Neural progenitor cell (in vitro differentiated cells): ENCODE data around the gene GABRB1.

Source experiments
- CTCF ChIP-seq: fragments of 200-600 bp; sonication (generic); IDR thresholded peaks from 2 replicates; pipeline ENCODE4 v1.5.1; 2017; ENCODE audit warnings: antibody characterized with exemption, mild to moderate bottlenecking
- EZH2 ChIP-seq: fragments of 200-600 bp; sonication (generic); IDR thresholded peaks from 2 replicates; pipeline ENCODE4 v1.6.1; 2017; ENCODE audit warnings: antibody characterized with exemption, mild to moderate bottlenecking, moderate library complexity
- EZH2phosphoT487 ChIP-seq: fragments of 200-600 bp; sonication (generic); IDR thresholded peaks from 2 replicates; pipeline ENCODE4 v1.6.1; 2017; ENCODE audit warnings: antibody characterized with exemption

GRCh38 chr4:47442980-47443379 lies 411.6 kb downstream of the GABRB1 start:
- no peak for TF ChIP-seq CTCF
- TF ChIP-seq EZH2, result no peak
- no peak for TF ChIP-seq EZH2phosphoT487
